ENCODE data around the gene TMPRSS11D.

The TMPRSS11D gene, protein sequence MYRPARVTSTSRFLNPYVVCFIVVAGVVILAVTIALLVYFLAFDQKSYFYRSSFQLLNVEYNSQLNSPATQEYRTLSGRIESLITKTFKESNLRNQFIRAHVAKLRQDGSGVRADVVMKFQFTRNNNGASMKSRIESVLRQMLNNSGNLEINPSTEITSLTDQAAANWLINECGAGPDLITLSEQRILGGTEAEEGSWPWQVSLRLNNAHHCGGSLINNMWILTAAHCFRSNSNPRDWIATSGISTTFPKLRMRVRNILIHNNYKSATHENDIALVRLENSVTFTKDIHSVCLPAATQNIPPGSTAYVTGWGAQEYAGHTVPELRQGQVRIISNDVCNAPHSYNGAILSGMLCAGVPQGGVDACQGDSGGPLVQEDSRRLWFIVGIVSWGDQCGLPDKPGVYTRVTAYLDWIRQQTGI

GRCh38 chr4:67883902-67884301, at the start of gene TMPRSS11D:
TSS of gene TMPRSS11D (minus strand) at chr4:67884002. CDS start at chr4:67883933, 69 bp downstream.
- no peak for TF ChIP-seq CTCF (conservative IDR thresholded peaks at IDR 0.05; ENCODE audit: low read depth, low read length)
- H3K4me3 ChIP-seq (ENCODE audit: low read length) = no peak within 1 kb of the TSS

DNA sequence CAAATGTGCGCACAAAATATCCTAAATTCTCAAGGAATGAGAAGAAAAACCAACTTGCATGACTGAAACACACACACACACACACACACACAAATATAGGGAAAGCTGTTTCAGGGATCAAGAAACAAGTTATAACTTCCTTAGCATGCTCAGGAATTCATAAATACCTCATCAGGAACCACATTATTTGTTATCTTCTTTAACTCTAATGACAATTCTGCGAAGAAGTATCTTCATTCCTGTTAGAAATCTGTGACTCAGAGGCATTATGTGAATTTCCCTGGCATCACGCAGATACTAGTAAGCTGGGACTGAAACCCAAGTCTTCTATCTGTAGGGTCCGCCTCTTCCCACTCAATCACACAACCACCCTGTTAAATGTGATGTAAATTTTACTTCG, 49.2 kb upstream of the TMPRSS11D start:
- no peak for TF ChIP-seq CTCF (conservative IDR thresholded peaks at IDR 0.05; ENCODE audit: low read depth, low read length)

More at GRCh38 chr4:67883902-67884301, at the start of gene TMPRSS11D:
- DNase-seq (ENCODE audit: low read depth) = no peak

DNA sequence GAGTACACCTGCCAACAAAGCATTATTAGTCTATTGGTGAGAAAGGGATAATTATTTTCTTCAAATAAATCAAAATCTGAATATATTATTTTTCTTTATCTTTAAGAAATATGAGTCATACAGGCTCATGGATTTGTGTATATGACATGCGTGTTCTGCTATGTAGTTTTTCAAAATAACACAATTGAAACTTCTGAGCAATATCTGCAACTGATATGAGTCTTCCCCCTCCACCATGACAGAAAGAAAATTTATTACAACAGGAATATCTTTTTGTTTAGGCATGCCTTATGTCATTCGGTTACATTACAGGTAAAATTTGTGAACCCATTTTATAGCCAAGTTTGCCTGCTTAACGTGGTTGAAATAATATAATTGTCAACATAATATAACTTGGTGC, 47.5 kb upstream of the TMPRSS11D start:
- no peak for DNase-seq (ENCODE audit: low read depth)
- TF ChIP-seq CTCF (conservative IDR thresholded peaks at IDR 0.05; ENCODE audit: low read depth, low read length) = no peak
- no peak overlapping the region for H3K4me3 ChIP-seq (ENCODE audit: low read length)

More for the DNA sequence above, 49.2 kb upstream of the TMPRSS11D start:
- DNase-seq (ENCODE audit: low read depth) = no peak
- H3K4me3 ChIP-seq (ENCODE audit: low read length) = no peak overlapping the region

- no peak for TF ChIP-seq CTCF (conservative IDR thresholded peaks at IDR 0.05; ENCODE audit: low read depth, low read length)
- peak; percentile 85 for DNase-seq (ENCODE audit: low read depth)
- no peak overlapping the region for H3K4me3 ChIP-seq (ENCODE audit: low read length)
These were observed 45.6 kb upstream of the TMPRSS11D start for GRCh38 chr4:67929426-67929825.

DNA sequence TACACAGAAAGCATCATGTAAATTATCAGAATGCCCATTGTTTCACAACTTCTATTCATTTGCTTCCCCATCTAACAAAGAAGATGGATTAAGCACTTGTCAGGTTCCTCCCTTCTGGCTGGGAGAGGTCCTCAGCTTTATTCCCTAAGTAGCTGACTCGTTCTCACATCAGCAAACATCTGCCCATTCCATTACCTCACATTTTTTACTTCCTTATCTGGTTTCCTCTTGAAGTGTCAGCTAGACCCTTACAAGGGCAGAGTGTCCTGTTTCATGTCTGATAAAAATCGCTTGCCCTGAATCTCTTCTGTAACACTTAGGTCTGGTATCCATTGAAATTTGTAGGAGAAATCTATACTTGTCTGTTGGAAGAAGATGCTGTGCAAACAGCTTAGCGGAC, 44.7 kb upstream of the TMPRSS11D start:
- TF ChIP-seq CTCF (conservative IDR thresholded peaks at IDR 0.05; ENCODE audit: low read depth, low read length) = no peak
- DNase-seq (ENCODE audit: low read depth) = no peak
- no peak overlapping the region for H3K4me3 ChIP-seq (ENCODE audit: low read length)

DNA sequence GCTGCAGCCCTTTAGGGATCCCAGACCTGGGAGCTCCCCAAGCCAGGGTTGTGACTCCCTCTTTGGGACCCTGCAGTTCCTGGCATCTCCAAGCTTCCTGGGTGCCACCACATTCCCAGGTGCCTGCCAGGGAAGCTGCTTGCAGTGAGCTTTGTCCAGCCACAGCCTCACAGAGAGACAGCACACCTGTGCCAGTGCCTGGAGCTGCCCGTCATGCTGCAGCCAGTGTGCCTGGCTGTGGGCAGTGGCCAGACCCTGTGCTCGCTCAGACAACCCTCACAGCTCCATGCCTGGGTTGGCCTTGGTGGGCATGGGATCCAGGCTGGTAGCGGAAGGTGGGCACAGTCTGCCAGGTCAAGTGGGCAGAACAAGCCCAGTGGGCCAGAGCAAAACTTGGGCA, 43.4 kb upstream of the TMPRSS11D start:
- no peak overlapping the region for H3K4me3 ChIP-seq (ENCODE audit: low read length)
- no peak for TF ChIP-seq CTCF (conservative IDR thresholded peaks at IDR 0.05; ENCODE audit: low read depth, low read length)
- DNase-seq (ENCODE audit: low read depth) = no peak

- no peak for DNase-seq (ENCODE audit: low read depth)
- H3K4me3 ChIP-seq (ENCODE audit: low read length) = no peak overlapping the region
- no peak for TF ChIP-seq CTCF (conservative IDR thresholded peaks at IDR 0.05; ENCODE audit: low read depth, low read length)
These were observed 42.7 kb upstream of the TMPRSS11D start for GRCh38 chr4:67926485-67926884.
